HFFc6 (cell line): ENCODE measurements around the gene NDUFS2. TPM values are rescaled to one million over a fixed set of nuclear protein-coding genes. Genes with fewer than 3 reads are reported as not detected.

Experiments used
- DNase-seq: peaks from one replicate; pipeline ENCODE4 v3.0.0-alpha.2; 2018
- H3K27ac Mint-ChIP-seq: 2 replicates; pipeline ENCODE4 v1.8.0; 2020; ENCODE audit warnings: mild to moderate bottlenecking, mixed read lengths
- H3K27me3 Mint-ChIP-seq: 2 replicates; pipeline ENCODE4 v1.8.0; 2021; ENCODE audit warnings: mild to moderate bottlenecking, moderate library complexity, mixed read lengths; ENCODE audit not compliant: insufficient read depth
- H3K36me3 Mint-ChIP-seq: 2 replicates; pipeline ENCODE4 v1.8.0; 2021; ENCODE audit warnings: low read depth, mixed read lengths
- H3K4me1 Mint-ChIP-seq: 2 replicates; pipeline ENCODE4 v1.8.0; 2020; ENCODE audit warnings: low read depth, mixed read lengths
- H3K4me3 Mint-ChIP-seq: 2 replicates; pipeline ENCODE4 v1.8.0; 2020; ENCODE audit warnings: mild to moderate bottlenecking, moderate library complexity, mixed read lengths
- H3K9me3 Mint-ChIP-seq: 2 replicates; pipeline ENCODE4 v1.8.0; 2020; ENCODE audit warnings: mild to moderate bottlenecking, mixed read lengths
- CTCF ChIP-seq: fragments of 200-600 bp; sonication (generic); IDR thresholded peaks from 2 replicates; pipeline ENCODE4 v1.5.0; 2021; ENCODE audit warnings: antibody characterized with exemption, mild to moderate bottlenecking
- total RNA-seq, 6 experiments: library from RNA; stranded (reverse); fragmentation: NEBNext Ultra II Directional; extraction: Animal tissue kit (Norgen Biotek cat#: 25700); gene quantifications; 2 replicates in 1 of 6; 3 replicates in 5 of 6; pipeline ENCODE4 v1.2.3, GENCODE V29; 2021

NDUFS2 gene
- total RNA-seq, 6 experiments from 2014 or later: 81.5 to 90.8 (median 85.8) TPM

DNA sequence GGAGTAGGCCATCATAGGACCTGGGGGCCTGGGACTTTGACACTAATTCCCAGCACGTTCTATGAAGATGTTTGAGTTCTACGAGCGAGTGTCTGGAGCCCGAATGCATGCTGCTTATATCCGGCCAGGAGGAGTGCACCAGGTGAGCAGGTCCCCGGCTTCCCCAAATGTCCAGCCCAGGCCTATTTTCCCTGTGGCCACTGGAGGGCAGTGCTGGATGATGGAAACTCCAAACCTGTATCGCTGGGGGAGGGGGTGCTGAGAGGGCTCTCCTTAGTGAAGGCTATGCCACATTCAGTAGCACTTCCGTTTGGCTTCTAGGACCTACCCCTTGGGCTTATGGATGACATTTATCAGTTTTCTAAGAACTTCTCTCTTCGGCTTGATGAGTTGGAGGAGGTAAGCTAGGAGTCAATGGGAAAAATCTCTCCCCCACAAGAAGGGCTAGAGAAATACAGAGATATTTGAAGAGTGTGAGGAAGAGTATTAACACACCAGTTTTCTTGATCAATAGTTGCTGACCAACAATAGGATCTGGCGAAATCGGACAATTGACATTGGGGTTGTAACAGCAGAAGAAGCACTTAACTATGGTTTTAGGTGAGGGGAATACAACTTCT lies 7.7 kb downstream of the NDUFS2 start:
- peak; percentile 94 for TF ChIP-seq CTCF
- peaks cover 31% of the 10 kb centered on the region for H3K36me3 Mint-ChIP-seq
- H3K27me3 Mint-ChIP-seq: no peaks in the 10 kb centered on the region
- H3K27ac Mint-ChIP-seq: peak overlapping the region; percentile 46; the same call in 1 of the 2 replicates
- no peaks in the 10 kb centered on the region for H3K9me3 Mint-ChIP-seq
- H3K4me3 Mint-ChIP-seq: no peak overlapping the region
- peaks cover 32% of the 10 kb centered on the region for H3K4me1 Mint-ChIP-seq
- peak; percentile 51 for DNase-seq

DNA sequence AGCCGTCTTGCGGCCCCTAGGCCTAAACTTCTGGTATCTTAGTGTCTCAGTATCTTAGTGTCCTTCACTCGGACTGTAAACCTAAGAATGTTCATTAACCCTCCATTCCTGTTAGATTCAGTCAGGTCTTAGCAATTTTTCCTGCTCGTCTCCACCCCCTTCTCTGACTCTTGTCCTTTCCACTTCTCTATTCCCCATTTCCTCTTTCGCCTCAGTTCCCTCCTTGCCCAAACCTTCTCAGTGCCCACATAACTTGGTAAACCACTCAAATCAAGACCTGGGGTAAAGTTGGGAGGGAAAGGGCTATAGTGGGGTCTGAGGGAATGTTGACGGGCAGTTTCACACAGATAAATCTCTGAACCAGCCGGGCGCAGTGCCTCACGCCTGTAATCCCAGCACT lies 12.2 kb downstream of the NDUFS2 start:
- Mint-ChIP-seq H3K4me1 (peaks cover 34% of the 10 kb centered on the region), H3K9me3 (no peaks in the 10 kb centered on the region), H3K36me3 (peaks cover 25% of the 10 kb centered on the region), H3K4me3 (no peak overlapping the region), H3K27me3 (no peaks in the 10 kb centered on the region), H3K27ac (no peak overlapping the region)
- DNase-seq: no peak
- TF ChIP-seq CTCF: no peak

- peaks cover 22% of the 10 kb centered on the region for H3K36me3 Mint-ChIP-seq
- DNase-seq: no peak
- no peaks in the 10 kb centered on the region for H3K9me3 Mint-ChIP-seq
- peaks cover 27% of the 10 kb centered on the region for H3K4me1 Mint-ChIP-seq
- H3K27me3 Mint-ChIP-seq: no peaks in the 10 kb centered on the region
- TF ChIP-seq CTCF: no peak
- H3K4me3 Mint-ChIP-seq: no peak within 1 kb of the TSS
- peak within 1 kb of the TSS; percentile 93 for H3K27ac Mint-ChIP-seq
Measured at GRCh38 chr1:161215076-161215475, 12.9 kb downstream of the NDUFS2 start, which contains the start of gene FCER1G. Gene FCER1G, plus strand, starts transcription at chr1:161215295. Its CDS starts 27 bp downstream, at chr1:161215322.

GRCh38 chr1:161216945-161217712 lies 15.0 kb downstream of the NDUFS2 start:
- peaks cover 25% of the 10 kb centered on the region for H3K4me1 Mint-ChIP-seq
- H3K27ac Mint-ChIP-seq: peak overlapping the region; percentile 93
- H3K4me3 Mint-ChIP-seq: peak overlapping the region; percentile 65
- H3K27me3 Mint-ChIP-seq: peaks cover 2% of the 10 kb centered on the region; the same call in 1 of the 2 replicates
- no peaks in the 10 kb centered on the region for H3K9me3 Mint-ChIP-seq
- H3K36me3 Mint-ChIP-seq: peaks cover 16% of the 10 kb centered on the region
- TF ChIP-seq CTCF: no peak
- DNase-seq: peak; percentile 66

GRCh38 chr1:161217831-161218230 lies 15.7 kb downstream of the NDUFS2 start:
- no peaks in the 10 kb centered on the region for H3K9me3 Mint-ChIP-seq
- no peak overlapping the region for H3K4me3 Mint-ChIP-seq
- H3K27ac Mint-ChIP-seq: peak overlapping the region; percentile 93
- peaks cover 25% of the 10 kb centered on the region for H3K4me1 Mint-ChIP-seq
- TF ChIP-seq CTCF: no peak
- peaks cover 16% of the 10 kb centered on the region for H3K36me3 Mint-ChIP-seq
- peaks cover 3% of the 10 kb centered on the region; the same call in 1 of the 2 replicates for H3K27me3 Mint-ChIP-seq
- DNase-seq: no peak
